SK-N-SH treated with all-trans-retinoic acid at 6 μM for 48 hours (cell line): ENCODE data around the gene PLD1.

Experiments
- ARNTL ChIP-seq: fragments of 450-650 bp; formaldehyde crosslinking; IDR thresholded peaks from 2 replicates; pipeline ENCODE4 v1.5.0; 2020; ENCODE audit warnings: low read depth, mild to moderate bottlenecking, moderate library complexity, borderline replicate concordance
- GLIS3 ChIP-seq: fragments of 250-450 bp; sonication (Bioruptor Pico); IDR thresholded peaks from 2 replicates; pipeline ENCODE4 v1.5.0; 2020; ENCODE audit warnings: mild to moderate bottlenecking, moderate library complexity
- ISL1 ChIP-seq: fragments of 250-450 bp; sonication (Bioruptor Pico); IDR thresholded peaks from 2 replicates; pipeline ENCODE4 v2.1.2; 2022; ENCODE audit warnings: mild to moderate bottlenecking, moderate library complexity
- OSR1 ChIP-seq: fragments of 250-450 bp; sonication (Bioruptor Pico); IDR thresholded peaks from 2 replicates; pipeline ENCODE4 v1.8.0; 2022; ENCODE audit warnings: moderate library complexity, mild to moderate bottlenecking, inconsistent platforms
- RARB ChIP-seq: fragments of 250-450 bp; sonication (Bioruptor Pico); IDR thresholded peaks from 2 replicates; pipeline ENCODE4 v1.8.0; 2021; ENCODE audit warnings: mild to moderate bottlenecking, moderate library complexity
- TOX ChIP-seq: fragments of 250-450 bp; sonication (Bioruptor Pico); IDR thresholded peaks from 2 replicates; pipeline ENCODE4 v1.8.0; 2021; ENCODE audit warnings: mild to moderate bottlenecking, moderate library complexity, borderline replicate concordance
- ZC3H10 ChIP-seq: fragments of 250-450 bp; sonication (Bioruptor Pico); IDR thresholded peaks from 2 replicates; pipeline ENCODE4 v1.5.1; 2021; ENCODE audit warnings: mild to moderate bottlenecking, moderate library complexity
- ZFP3 ChIP-seq: fragments of 250-450 bp; sonication (Bioruptor Pico); IDR thresholded peaks from 2 replicates; pipeline ENCODE4 v1.5.0; 2020; ENCODE audit warnings: mild to moderate bottlenecking, moderate library complexity
- ZFP30 ChIP-seq: fragments of 450-650 bp; formaldehyde crosslinking; IDR thresholded peaks from 2 replicates; pipeline ENCODE4 v1.5.0; 2022; ENCODE audit warnings: mild to moderate bottlenecking, moderate library complexity
- ZNF8 ChIP-seq: fragments of 450-650 bp; formaldehyde crosslinking; IDR thresholded peaks from 2 replicates; pipeline ENCODE4 v1.5.0; 2020; ENCODE audit warnings: mild to moderate bottlenecking, moderate library complexity
- TF ChIP-seq, protein P1 (sequence below): fragments of 250-450 bp; sonication (Bioruptor Pico); IDR thresholded peaks from 2 replicates; pipeline ENCODE4 v1.8.0; 2020; ENCODE audit warnings: mild to moderate bottlenecking, moderate library complexity, borderline replicate concordance
- TF ChIP-seq, protein P2 (sequence below): fragments of 250-450 bp; sonication (Bioruptor Pico); IDR thresholded peaks from 2 replicates; pipeline ENCODE4 v1.8.0; 2021; ENCODE audit warnings: low read depth, mild to moderate bottlenecking, moderate library complexity, borderline replicate concordance

- TF ChIP-seq, protein P1, sequence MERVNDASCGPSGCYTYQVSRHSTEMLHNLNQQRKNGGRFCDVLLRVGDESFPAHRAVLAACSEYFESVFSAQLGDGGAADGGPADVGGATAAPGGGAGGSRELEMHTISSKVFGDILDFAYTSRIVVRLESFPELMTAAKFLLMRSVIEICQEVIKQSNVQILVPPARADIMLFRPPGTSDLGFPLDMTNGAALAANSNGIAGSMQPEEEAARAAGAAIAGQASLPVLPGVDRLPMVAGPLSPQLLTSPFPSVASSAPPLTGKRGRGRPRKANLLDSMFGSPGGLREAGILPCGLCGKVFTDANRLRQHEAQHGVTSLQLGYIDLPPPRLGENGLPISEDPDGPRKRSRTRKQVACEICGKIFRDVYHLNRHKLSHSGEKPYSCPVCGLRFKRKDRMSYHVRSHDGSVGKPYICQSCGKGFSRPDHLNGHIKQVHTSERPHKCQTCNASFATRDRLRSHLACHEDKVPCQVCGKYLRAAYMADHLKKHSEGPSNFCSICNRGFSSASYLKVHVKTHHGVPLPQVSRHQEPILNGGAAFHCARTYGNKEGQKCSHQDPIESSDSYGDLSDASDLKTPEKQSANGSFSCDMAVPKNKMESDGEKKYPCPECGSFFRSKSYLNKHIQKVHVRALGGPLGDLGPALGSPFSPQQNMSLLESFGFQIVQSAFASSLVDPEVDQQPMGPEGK (CRISPR knock-in tag): no peak
- TF ChIP-seq RARB (CRISPR knock-in tag) (no peak), GLIS3 (CRISPR knock-in tag) (no peak), ZFP30 (CRISPR knock-in tag) (no peak), ZFP3 (CRISPR knock-in tag) (no peak), ISL1 (CRISPR knock-in tag) (no peak), TOX (CRISPR knock-in tag) (no peak), OSR1 (no peak), ARNTL (no peak), ZNF8 (CRISPR knock-in tag) (no peak), ZC3H10 (CRISPR knock-in tag) (no peak)
- TF ChIP-seq, protein P2, sequence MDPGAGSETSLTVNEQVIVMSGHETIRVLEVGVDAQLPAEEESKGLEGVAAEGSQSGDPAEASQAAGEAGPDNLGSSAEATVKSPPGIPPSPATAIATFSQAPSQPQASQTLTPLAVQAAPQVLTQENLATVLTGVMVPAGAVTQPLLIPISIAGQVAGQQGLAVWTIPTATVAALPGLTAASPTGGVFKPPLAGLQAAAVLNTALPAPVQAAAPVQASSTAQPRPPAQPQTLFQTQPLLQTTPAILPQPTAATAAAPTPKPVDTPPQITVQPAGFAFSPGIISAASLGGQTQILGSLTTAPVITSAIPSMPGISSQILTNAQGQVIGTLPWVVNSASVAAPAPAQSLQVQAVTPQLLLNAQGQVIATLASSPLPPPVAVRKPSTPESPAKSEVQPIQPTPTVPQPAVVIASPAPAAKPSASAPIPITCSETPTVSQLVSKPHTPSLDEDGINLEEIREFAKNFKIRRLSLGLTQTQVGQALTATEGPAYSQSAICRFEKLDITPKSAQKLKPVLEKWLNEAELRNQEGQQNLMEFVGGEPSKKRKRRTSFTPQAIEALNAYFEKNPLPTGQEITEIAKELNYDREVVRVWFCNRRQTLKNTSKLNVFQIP (CRISPR knock-in tag): no peak
These were observed 210.3 kb downstream of the PLD1 start for GRCh38 chr3:171600030-171600429.
